K562 (cell line): ENCODE measurements around the gene MLX. TPM values are rescaled to one million over a fixed set of nuclear protein-coding genes. Genes with fewer than 3 reads are reported as not detected.

ENCODE experiments used
- CXXC5 ChIP-seq: fragments of 250-450 bp; sonication (Bioruptor Pico); IDR thresholded peaks from 2 replicates; pipeline ENCODE4 v1.8.0; 2022; ENCODE audit warnings: inconsistent platforms, mild to moderate bottlenecking, moderate library complexity
- DPF2 ChIP-seq: fragments of 450-650 bp; IDR thresholded peaks from 2 replicates; pipeline ENCODE4 v1.6.1; 2016
- ETS2 ChIP-seq: IDR thresholded peaks from 2 replicates; pipeline ENCODE4 v1.6.1; 2016; ENCODE audit warnings: borderline replicate concordance, missing genetic modification characterization, mild to moderate bottlenecking, moderate library complexity, missing compliant biosample characterization; ENCODE audit not compliant: poor library complexity, severe bottlenecking
- FIP1L1 ChIP-seq: fragments of 200-400 bp; formaldehyde crosslinking; IDR thresholded peaks from 2 replicates; pipeline ENCODE4 v1.6.1; 2018; ENCODE audit warnings: mild to moderate bottlenecking, low read depth, low read length; ENCODE audit not compliant: poor library complexity, severe bottlenecking
- FOXJ3 ChIP-seq: sonication (generic); formaldehyde crosslinking; IDR thresholded peaks from 2 replicates; pipeline ENCODE4 v1.4.0; 2020; ENCODE audit warnings: mild to moderate bottlenecking, missing genetic modification reagents
- NR3C1 ChIP-seq: sonication (generic); formaldehyde crosslinking; IDR thresholded peaks from 2 replicates; pipeline ENCODE4 v1.8.1; 2022; ENCODE audit warnings: missing genetic modification reagents
- POLR2A ChIP-seq: fragments of 450-650 bp; conservative IDR thresholded peaks from 2 replicates; pipeline ENCODE4 v1.6.1; 2016
- POU5F1 ChIP-seq: fragments of 150-350 bp; IDR thresholded peaks from 2 replicates; pipeline ENCODE4 v1.6.1; 2014; ENCODE audit warnings: borderline replicate concordance, low read length, low read depth, mild to moderate bottlenecking; ENCODE audit not compliant: partially characterized antibody
- SMAD3 ChIP-seq: fragments of 450-650 bp; formaldehyde crosslinking; conservative IDR thresholded peaks from 2 replicates; pipeline ENCODE4 v1.4.0; 2020; ENCODE audit warnings: mild to moderate bottlenecking
- SMARCA5 ChIP-seq: fragments of 450-650 bp; IDR thresholded peaks from 2 replicates; pipeline ENCODE4 v1.6.1; 2016
- U2AF1 ChIP-seq: fragments of 200-400 bp; formaldehyde crosslinking; optimal IDR thresholded peaks from 2 replicates; pipeline ENCODE3; 2017; ENCODE audit warnings: mild to moderate bottlenecking, low read depth, low read length, moderate library complexity
- ZNF217 ChIP-seq: sonication (generic); formaldehyde crosslinking; IDR thresholded peaks from 2 replicates; pipeline ENCODE4 v1.8.0; 2022; ENCODE audit warnings: mild to moderate bottlenecking, missing genetic modification reagents
- polyA plus RNA-seq, 8 experiments: library from polyadenylated mRNA; depleted of rRNA in 4 of 8; stranded (reverse) in 5 of 8; unstranded in 3 of 8; fragments of >200 nt; fragmentation: Nextera tagmentation in 2 of 8; fragmentation: Illumina TruSeq in 1 of 8; extraction: Ambion mirVana in 2 of 8; extraction: Trizol in 1 of 8; gene quantifications; 2 replicates each; pipeline versions ENCODE4 v1.2.1 to v1.2.3, GENCODE V29; 2011 to 2014; ENCODE audit warnings: inconsistent platforms in 1 of 8, missing spikeins in 1 of 8
- total RNA-seq, 7 experiments: library from RNA; depleted of rRNA in 6 of 7; stranded (reverse); fragments of >200 nt in 6 of 7; fragmentation: Illumina TruSeq in 2 of 7; extraction: Trizol in 2 of 7; gene quantifications; 2 replicates each; pipeline versions ENCODE4 v1.2.1 to v1.2.3, GENCODE V29; 2011 to 2021; ENCODE audit warnings: low replicate concordance in 1 of 7
- TF ChIP-seq, protein P1 (sequence below): fragments of 250-450 bp; sonication (Bioruptor Pico); IDR thresholded peaks from 2 replicates; pipeline ENCODE4 v1.4.0; 2020
- TF ChIP-seq, protein P2 (sequence below): fragments of 450-650 bp; IDR thresholded peaks from 2 replicates; pipeline ENCODE4 v1.6.1; 2016; ENCODE audit warnings: mild to moderate bottlenecking, moderate library complexity
- TF ChIP-seq, protein P3 (sequence below): fragments of 450-650 bp; IDR thresholded peaks from 2 replicates; pipeline ENCODE4 v1.6.1; 2017; ENCODE audit warnings: mild to moderate bottlenecking, moderate library complexity

The MLX gene
- total and polyA plus RNA-seq, 9 of the 15 experiments (the other 6 are each of a cell fraction or from before 2014, with no cell fraction given), result 42.9 to 100 (median 58.9) TPM

DNA sequence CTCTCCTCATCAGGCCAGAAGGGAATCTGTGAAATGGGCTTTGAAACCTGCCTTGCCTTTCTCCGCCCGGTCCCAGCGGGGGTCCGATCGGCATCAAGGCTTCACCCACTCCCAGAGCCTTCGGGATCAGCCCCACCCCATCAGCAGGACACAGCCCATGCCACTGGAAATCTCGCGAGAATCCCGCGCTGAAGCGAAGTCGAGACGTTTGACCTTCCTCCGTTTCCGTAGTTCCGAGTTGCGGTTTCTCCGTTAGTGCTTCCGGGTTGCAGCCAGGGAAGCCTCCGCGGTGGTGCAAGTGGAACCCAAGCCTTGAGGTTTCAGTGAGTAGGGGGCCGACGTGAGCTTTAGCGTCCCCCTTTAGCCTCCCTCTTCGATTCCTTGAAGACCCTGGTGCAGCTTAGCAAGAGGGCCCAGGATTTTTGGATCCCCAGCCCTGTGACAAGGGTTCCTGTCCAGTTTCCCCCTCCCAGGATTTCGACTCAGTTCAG is 5.0 kb upstream of the MLX start, which contains the start of gene COASY (continued):
- TF ChIP-seq CXXC5 (CRISPR knock-in tag), result peak; percentile 90
- no peak for TF ChIP-seq FIP1L1
- no peak for TF ChIP-seq SMAD3 (CRISPR knock-in tag)
- TF ChIP-seq NR3C1 (CRISPR knock-in tag), result no peak
- TF ChIP-seq U2AF1, result no peak
- 0 out of 2 replicates have a peak, but pooled peaks have one; percentile 9 for TF ChIP-seq DPF2
- TF ChIP-seq SMARCA5, result 0 out of 2 replicates have a peak, but pooled peaks have one; percentile 87
- TF ChIP-seq POLR2A, result peak; percentile 85
- TF ChIP-seq, protein P1, sequence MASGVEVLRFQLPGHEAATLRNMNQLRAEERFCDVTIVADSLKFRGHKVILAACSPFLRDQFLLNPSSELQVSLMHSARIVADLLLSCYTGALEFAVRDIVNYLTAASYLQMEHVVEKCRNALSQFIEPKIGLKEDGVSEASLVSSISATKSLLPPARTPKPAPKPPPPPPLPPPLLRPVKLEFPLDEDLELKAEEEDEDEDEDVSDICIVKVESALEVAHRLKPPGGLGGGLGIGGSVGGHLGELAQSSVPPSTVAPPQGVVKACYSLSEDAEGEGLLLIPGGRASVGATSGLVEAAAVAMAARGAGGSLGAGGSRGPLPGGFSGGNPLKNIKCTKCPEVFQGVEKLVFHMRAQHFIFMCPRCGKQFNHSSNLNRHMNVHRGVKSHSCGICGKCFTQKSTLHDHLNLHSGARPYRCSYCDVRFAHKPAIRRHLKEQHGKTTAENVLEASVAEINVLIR (CRISPR knock-in tag), result no peak; the same call in 1 of the 2 replicates
- TF ChIP-seq, protein P2, sequence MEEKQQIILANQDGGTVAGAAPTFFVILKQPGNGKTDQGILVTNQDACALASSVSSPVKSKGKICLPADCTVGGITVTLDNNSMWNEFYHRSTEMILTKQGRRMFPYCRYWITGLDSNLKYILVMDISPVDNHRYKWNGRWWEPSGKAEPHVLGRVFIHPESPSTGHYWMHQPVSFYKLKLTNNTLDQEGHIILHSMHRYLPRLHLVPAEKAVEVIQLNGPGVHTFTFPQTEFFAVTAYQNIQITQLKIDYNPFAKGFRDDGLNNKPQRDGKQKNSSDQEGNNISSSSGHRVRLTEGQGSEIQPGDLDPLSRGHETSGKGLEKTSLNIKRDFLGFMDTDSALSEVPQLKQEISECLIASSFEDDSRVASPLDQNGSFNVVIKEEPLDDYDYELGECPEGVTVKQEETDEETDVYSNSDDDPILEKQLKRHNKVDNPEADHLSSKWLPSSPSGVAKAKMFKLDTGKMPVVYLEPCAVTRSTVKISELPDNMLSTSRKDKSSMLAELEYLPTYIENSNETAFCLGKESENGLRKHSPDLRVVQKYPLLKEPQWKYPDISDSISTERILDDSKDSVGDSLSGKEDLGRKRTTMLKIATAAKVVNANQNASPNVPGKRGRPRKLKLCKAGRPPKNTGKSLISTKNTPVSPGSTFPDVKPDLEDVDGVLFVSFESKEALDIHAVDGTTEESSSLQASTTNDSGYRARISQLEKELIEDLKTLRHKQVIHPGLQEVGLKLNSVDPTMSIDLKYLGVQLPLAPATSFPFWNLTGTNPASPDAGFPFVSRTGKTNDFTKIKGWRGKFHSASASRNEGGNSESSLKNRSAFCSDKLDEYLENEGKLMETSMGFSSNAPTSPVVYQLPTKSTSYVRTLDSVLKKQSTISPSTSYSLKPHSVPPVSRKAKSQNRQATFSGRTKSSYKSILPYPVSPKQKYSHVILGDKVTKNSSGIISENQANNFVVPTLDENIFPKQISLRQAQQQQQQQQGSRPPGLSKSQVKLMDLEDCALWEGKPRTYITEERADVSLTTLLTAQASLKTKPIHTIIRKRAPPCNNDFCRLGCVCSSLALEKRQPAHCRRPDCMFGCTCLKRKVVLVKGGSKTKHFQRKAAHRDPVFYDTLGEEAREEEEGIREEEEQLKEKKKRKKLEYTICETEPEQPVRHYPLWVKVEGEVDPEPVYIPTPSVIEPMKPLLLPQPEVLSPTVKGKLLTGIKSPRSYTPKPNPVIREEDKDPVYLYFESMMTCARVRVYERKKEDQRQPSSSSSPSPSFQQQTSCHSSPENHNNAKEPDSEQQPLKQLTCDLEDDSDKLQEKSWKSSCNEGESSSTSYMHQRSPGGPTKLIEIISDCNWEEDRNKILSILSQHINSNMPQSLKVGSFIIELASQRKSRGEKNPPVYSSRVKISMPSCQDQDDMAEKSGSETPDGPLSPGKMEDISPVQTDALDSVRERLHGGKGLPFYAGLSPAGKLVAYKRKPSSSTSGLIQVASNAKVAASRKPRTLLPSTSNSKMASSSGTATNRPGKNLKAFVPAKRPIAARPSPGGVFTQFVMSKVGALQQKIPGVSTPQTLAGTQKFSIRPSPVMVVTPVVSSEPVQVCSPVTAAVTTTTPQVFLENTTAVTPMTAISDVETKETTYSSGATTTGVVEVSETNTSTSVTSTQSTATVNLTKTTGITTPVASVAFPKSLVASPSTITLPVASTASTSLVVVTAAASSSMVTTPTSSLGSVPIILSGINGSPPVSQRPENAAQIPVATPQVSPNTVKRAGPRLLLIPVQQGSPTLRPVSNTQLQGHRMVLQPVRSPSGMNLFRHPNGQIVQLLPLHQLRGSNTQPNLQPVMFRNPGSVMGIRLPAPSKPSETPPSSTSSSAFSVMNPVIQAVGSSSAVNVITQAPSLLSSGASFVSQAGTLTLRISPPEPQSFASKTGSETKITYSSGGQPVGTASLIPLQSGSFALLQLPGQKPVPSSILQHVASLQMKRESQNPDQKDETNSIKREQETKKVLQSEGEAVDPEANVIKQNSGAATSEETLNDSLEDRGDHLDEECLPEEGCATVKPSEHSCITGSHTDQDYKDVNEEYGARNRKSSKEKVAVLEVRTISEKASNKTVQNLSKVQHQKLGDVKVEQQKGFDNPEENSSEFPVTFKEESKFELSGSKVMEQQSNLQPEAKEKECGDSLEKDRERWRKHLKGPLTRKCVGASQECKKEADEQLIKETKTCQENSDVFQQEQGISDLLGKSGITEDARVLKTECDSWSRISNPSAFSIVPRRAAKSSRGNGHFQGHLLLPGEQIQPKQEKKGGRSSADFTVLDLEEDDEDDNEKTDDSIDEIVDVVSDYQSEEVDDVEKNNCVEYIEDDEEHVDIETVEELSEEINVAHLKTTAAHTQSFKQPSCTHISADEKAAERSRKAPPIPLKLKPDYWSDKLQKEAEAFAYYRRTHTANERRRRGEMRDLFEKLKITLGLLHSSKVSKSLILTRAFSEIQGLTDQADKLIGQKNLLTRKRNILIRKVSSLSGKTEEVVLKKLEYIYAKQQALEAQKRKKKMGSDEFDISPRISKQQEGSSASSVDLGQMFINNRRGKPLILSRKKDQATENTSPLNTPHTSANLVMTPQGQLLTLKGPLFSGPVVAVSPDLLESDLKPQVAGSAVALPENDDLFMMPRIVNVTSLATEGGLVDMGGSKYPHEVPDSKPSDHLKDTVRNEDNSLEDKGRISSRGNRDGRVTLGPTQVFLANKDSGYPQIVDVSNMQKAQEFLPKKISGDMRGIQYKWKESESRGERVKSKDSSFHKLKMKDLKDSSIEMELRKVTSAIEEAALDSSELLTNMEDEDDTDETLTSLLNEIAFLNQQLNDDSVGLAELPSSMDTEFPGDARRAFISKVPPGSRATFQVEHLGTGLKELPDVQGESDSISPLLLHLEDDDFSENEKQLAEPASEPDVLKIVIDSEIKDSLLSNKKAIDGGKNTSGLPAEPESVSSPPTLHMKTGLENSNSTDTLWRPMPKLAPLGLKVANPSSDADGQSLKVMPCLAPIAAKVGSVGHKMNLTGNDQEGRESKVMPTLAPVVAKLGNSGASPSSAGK, result no peak
- TF ChIP-seq FOXJ3 (CRISPR knock-in tag), result no peak
- peak; percentile 98 for TF ChIP-seq POU5F1
- TF ChIP-seq, protein P3, sequence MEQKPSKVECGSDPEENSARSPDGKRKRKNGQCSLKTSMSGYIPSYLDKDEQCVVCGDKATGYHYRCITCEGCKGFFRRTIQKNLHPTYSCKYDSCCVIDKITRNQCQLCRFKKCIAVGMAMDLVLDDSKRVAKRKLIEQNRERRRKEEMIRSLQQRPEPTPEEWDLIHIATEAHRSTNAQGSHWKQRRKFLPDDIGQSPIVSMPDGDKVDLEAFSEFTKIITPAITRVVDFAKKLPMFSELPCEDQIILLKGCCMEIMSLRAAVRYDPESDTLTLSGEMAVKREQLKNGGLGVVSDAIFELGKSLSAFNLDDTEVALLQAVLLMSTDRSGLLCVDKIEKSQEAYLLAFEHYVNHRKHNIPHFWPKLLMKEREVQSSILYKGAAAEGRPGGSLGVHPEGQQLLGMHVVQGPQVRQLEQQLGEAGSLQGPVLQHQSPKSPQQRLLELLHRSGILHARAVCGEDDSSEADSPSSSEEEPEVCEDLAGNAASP, result no peak
- no peak for TF ChIP-seq ZNF217 (CRISPR knock-in tag)
- TF ChIP-seq ETS2 (tag), result no peak
